HCT116 (cell line): ENCODE data around the gene CELF4.

Source experiments
- CTCF ChIP-seq, 3 experiments: fragments of 200-600 bp in 1 of 3; sonication (generic) in 1 of 3; IDR thresholded peaks in 2 of 3; conservative IDR thresholded peaks in 1 of 3; 2 replicates each; pipeline ENCODE4 v1.5.1; 2012 to 2017; ENCODE audit warnings: low read depth in 2 of 3, low read length in 2 of 3, antibody characterized with exemption in 1 of 3, borderline replicate concordance in 1 of 3, control low read depth in 1 of 3, mild to moderate bottlenecking in 1 of 3, mixed read lengths in 1 of 3, mixed run types in 1 of 3, moderate library complexity in 1 of 3; ENCODE audit not compliant: insufficient read depth in 1 of 3
- ELF1 ChIP-seq: IDR thresholded peaks from 2 replicates; pipeline ENCODE4 v1.6.1; 2012; ENCODE audit warnings: low read depth, borderline replicate concordance
- SP1 ChIP-seq: IDR thresholded peaks from 2 replicates; pipeline ENCODE4 v1.6.1; 2012; ENCODE audit warnings: low read depth

GRCh38 chr18:37235583-37235982 lies 330.0 kb downstream of the CELF4 start:
- TF ChIP-seq ELF1 (no peak), SP1 (no peak), CTCF (IDR thresholded peaks at IDR 0.05 in 2 of 3, conservative IDR thresholded peaks at IDR 0.05 in 1 of 3; ENCODE audit: borderline replicate concordance in 1 of 3, insufficient read depth in 1 of 3, low read depth in 2 of 3, low read length in 2 of 3) (no peak)
